MCF 10A (cell line): Measurements from ENCODE around the gene DEDD2. TPM values are rescaled to one million over a fixed set of nuclear protein-coding genes. Genes with fewer than 3 reads are reported as not detected.

Experiments
- BruUV-seq: library from RNA; stranded (reverse); fragments of 400-500 nt; replicated peaks from 2 replicates; lab custom pipeline; 2021; lab: Mats Ljungman, UMichigan
- CTCF ChIA-PET: fragments of 300-600 bp; sonication (Branson Sonifier 250); formaldehyde crosslinking; extraction: SDS; loops from one replicate; lab custom pipeline; 2021; ENCODE audit warnings: antibody characterized with exemption, inconsistent platforms; lab: Yijun Ruan, JAX
- POLR2A ChIA-PET: fragments of 300-600, 350-650 bp; sonication (Branson Sonifier 250); formaldehyde crosslinking; extraction: SDS; loops from one replicate; lab custom pipeline; 2020; ENCODE audit warnings: antibody characterized with exemption, inconsistent platforms; lab: Yijun Ruan, JAX
- DNase-seq: peaks from one replicate; pipeline ENCODE4 v3.0.0-alpha.2; 2018; ENCODE audit not compliant: unreplicated experiment
- H3K27ac Mint-ChIP-seq: one replicate; pipeline ENCODE4 v1.8.0; 2022; ENCODE audit warnings: mild to moderate bottlenecking, low read depth, mixed read lengths; ENCODE audit not compliant: unreplicated experiment
- H3K27me3 Mint-ChIP-seq: one replicate; pipeline ENCODE4 v1.8.0; 2022; ENCODE audit warnings: mixed read lengths; ENCODE audit not compliant: insufficient read depth, unreplicated experiment
- H3K36me3 Mint-ChIP-seq: one replicate; pipeline ENCODE4 v1.8.0; 2022; ENCODE audit warnings: mild to moderate bottlenecking, moderate library complexity, mixed read lengths; ENCODE audit not compliant: insufficient read depth, unreplicated experiment
- H3K4me1 Mint-ChIP-seq: one replicate; pipeline ENCODE4 v1.8.0; 2022; ENCODE audit warnings: mixed read lengths; ENCODE audit not compliant: insufficient read depth, unreplicated experiment
- H3K4me3 Mint-ChIP-seq: one replicate; pipeline ENCODE4 v1.8.0; 2022; ENCODE audit warnings: mild to moderate bottlenecking, moderate library complexity, mixed read lengths; ENCODE audit not compliant: unreplicated experiment
- H3K9me3 Mint-ChIP-seq: one replicate; pipeline ENCODE4 v1.8.0; 2022; ENCODE audit warnings: mixed read lengths; ENCODE audit not compliant: unreplicated experiment
- CTCF ChIP-seq: fragments of 200-600 bp; IDR thresholded peaks from one replicate; pipeline ENCODE4 v1.8.0; 2022; ENCODE audit warnings: antibody characterized with exemption, mild to moderate bottlenecking; ENCODE audit not compliant: unreplicated experiment
- intact Hi-C: fragments of 100-400 bp; cut with micrococcal nuclease; formaldehyde crosslinking; loops from 2 replicates; pipeline ENCODE4 v1.14.1; 2022
- total RNA-seq: library from RNA; stranded (reverse); gene quantifications from 2 replicates; pipeline ENCODE4 v1.2.3, GENCODE V29; 2022

The DEDD2 gene
- total RNA-seq, 1 experiment from 2014 or later = 28.5 TPM

GRCh38 chr19:42233678-42234292 lies 16.3 kb upstream of the DEDD2 start:
- no TSS peak for BruUV-seq
- TF ChIP-seq CTCF = no peak
- H3K4me1 Mint-ChIP-seq = no peaks in the 10 kb centered on the region
- intact Hi-C loops = no loop called here
- no peak for DNase-seq
- no peaks in the 10 kb centered on the region for H3K9me3 Mint-ChIP-seq
- H3K36me3 Mint-ChIP-seq = peaks cover 84% of the 10 kb centered on the region
- POLR2A ChIA-PET = interaction anchor here (0.6 to 1.3 kb wide), 6 partner anchors 8 to 373 kb away, joined by 3 to 7 read pairs (median 3); partner anchors contain the start of gene GSK3A
- CTCF ChIA-PET = interaction anchor here (0.6 to 2.0 kb wide), 5 partner anchors 11 to 98 kb away, joined by 3 to 7 read pairs (median 4); no protein-coding TSS in a partner anchor
- no peaks in the 10 kb centered on the region for H3K27me3 Mint-ChIP-seq
- no peak overlapping the region for H3K4me3 Mint-ChIP-seq
- peak overlapping the region; percentile 66 for H3K27ac Mint-ChIP-seq

- Mint-ChIP-seq H3K27ac (peak overlapping the region; percentile 66), H3K4me1 (no peaks in the 10 kb centered on the region), H3K4me3 (no peak overlapping the region), H3K27me3 (no peaks in the 10 kb centered on the region), H3K36me3 (peaks cover 83% of the 10 kb centered on the region), H3K9me3 (no peaks in the 10 kb centered on the region)
- ChIA-PET CTCF (interaction anchor here (1.4 to 2.0 kb wide), 2 partner anchors 12 to 124 kb away, joined by 5 to 6 read pairs; no protein-coding TSS in a partner anchor), POLR2A (interaction anchor here (0.9 kb wide), 1 partner anchor 10 kb away, joined by 3 read pairs; the partner anchor contains the start of gene GSK3A)
- no peak for TF ChIP-seq CTCF
- intact Hi-C loops = no loop called here
- no TSS peak for BruUV-seq
- no peak for DNase-seq
Measured at GRCh38 chr19:42233106-42233505, 15.6 kb upstream of the DEDD2 start.

GRCh38 chr19:42232435-42232834 lies 15.0 kb upstream of the DEDD2 start:
- ChIA-PET POLR2A (interaction anchor here (0.7 to 0.9 kb wide), 2 partner anchors 10 to 21 kb away, joined by 3 read pairs; partner anchors contain the start of gene GSK3A), CTCF (interaction anchor here (1.4 kb wide), 1 partner anchor 124 kb away, joined by 6 read pairs; no protein-coding TSS in a partner anchor)
- no peak for DNase-seq
- no peaks in the 10 kb centered on the region for H3K27me3 Mint-ChIP-seq
- intact Hi-C loops = no loop called here
- no peak for TF ChIP-seq CTCF
- no TSS peak for BruUV-seq
- no peaks in the 10 kb centered on the region for H3K9me3 Mint-ChIP-seq
- peaks cover 88% of the 10 kb centered on the region for H3K36me3 Mint-ChIP-seq
- H3K27ac Mint-ChIP-seq = no peak overlapping the region
- no peak overlapping the region for H3K4me3 Mint-ChIP-seq
- H3K4me1 Mint-ChIP-seq = no peaks in the 10 kb centered on the region

- peaks cover 88% of the 10 kb centered on the region for H3K36me3 Mint-ChIP-seq
- intact Hi-C loops = no loop called here
- no TSS peak for BruUV-seq
- POLR2A ChIA-PET = interaction anchor here (0.7 to 1.2 kb wide), 2 partner anchors 11 to 288 kb away, joined by 3 read pairs; no protein-coding TSS in a partner anchor
- CTCF ChIA-PET = interaction anchor here (0.7 to 1.9 kb wide), 4 partner anchors 9 to 1423 kb away, joined by 3 to 6 read pairs (median 3); partner anchors contain the start of gene ZNF526
- H3K27ac Mint-ChIP-seq = no peak overlapping the region
- no peak for DNase-seq
- no peaks in the 10 kb centered on the region for H3K9me3 Mint-ChIP-seq
- H3K27me3 Mint-ChIP-seq = no peaks in the 10 kb centered on the region
- no peaks in the 10 kb centered on the region for H3K4me1 Mint-ChIP-seq
- no peak for TF ChIP-seq CTCF
- no peak overlapping the region for H3K4me3 Mint-ChIP-seq
Measured at GRCh38 chr19:42230571-42230970, 13.1 kb upstream of the DEDD2 start.
